Fibroblast of the aortic adventitia (primary cell): ENCODE data around the gene TSPAN14. TPM values are rescaled to one million over a fixed set of nuclear protein-coding genes. Genes with fewer than 3 reads are reported as not detected.

Experiments
- DNase-seq: peaks from one replicate; pipeline ENCODE4 v3.0.0-alpha.2; 2010; ENCODE audit warnings: low read depth
- H3K4me3 ChIP-seq: 2 replicates; pipeline ENCODE4 v1.5.1; 2011; ENCODE audit warnings: low read depth, mild to moderate bottlenecking, control low read depth, low read length, moderate library complexity
- CTCF ChIP-seq: IDR thresholded peaks from 2 replicates; pipeline ENCODE4 v1.5.1; 2011; ENCODE audit warnings: mild to moderate bottlenecking, low read length, control low read depth, inconsistent platforms; ENCODE audit not compliant: insufficient read depth
- total RNA-seq: library from RNA; depleted of rRNA; stranded (reverse); fragments of >200 nt; gene quantifications from 2 replicates; pipeline ENCODE4 v1.2.3, GENCODE V29; 2012; ENCODE audit warnings: low replicate concordance

The TSPAN14 gene
- total RNA-seq, 1 donor: 21.3 TPM

- no peak overlapping the region for H3K4me3 ChIP-seq
- DNase-seq: no peak
- no peak for TF ChIP-seq CTCF
These were observed 115.2 kb downstream of the TSPAN14 start for GRCh38 chr10:80569131-80569895.

GRCh38 chr10:80571352-80571751 is 117.2 kb downstream of the TSPAN14 start:
- TF ChIP-seq CTCF: no peak
- no peak for DNase-seq
- no peak overlapping the region for H3K4me3 ChIP-seq

DNA sequence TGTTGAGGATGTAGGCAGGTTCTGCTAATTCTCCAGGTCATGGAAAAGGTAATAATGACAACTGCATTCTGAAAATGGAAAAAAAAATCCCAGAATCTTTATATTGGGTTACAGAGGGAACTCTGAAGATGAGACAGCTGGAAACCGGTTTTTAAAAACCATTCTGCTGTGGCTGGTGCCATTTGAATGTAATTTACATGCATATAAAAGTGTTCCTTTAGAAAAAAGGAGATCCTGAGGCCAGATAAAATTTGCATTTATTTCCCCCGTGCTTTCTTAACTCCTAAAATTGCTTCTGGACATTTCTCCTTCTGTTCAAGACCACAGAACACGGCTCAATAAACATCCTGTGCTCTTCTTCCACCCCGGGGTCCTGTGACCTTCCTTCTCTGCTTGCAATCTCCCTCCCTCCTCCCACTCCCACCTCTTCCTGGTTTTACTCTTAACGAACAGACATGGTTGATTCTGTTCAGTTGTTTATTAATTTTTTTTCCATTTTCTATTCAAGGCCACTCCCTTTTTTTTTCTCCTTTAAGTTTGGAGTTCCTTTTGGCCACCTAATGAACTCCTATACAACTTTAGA is 125.2 kb downstream of the TSPAN14 start:
- no peak for DNase-seq
- TF ChIP-seq CTCF: no peak
- no peak overlapping the region for H3K4me3 ChIP-seq

DNA sequence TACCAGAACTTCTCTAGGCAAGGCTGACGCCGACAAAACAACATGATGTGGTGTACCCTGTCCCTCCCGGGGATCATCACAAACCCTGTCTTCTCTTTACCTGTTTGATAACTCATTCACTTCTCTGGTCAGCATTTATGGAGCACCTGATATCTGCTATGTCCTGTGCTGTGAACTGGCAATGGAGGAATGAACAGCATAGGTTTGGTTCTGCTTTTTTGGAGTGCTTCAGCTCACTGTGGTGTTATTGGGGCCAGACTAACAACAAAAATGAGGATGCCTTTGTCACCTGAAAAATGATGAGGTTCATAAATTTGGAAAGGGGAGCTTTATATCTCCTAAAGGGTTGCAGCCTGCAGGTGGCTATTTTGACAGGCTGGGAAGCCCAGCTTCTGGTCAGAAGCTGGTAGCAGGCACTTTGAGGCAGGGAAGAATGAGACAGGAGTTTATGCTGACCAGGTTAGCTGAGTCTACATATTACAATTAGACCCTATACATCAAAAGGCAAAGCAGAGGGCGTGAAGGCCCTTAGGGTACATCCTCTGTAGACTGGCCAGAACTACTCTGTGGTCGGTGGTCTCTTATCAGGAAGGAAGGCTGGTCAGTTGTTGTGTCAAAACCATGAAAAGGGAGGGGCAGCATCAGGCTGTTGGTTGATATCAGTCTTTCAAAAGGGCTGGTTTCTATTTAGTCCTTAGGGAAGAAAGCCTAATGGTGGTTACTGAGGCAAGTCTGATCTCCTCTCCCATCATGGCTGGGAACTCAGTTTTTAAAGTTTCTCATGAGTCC is 125.9 kb downstream of the TSPAN14 start:
- TF ChIP-seq CTCF: no peak
- no peak overlapping the region for H3K4me3 ChIP-seq
- DNase-seq: no peak

GRCh38 chr10:80580638-80581468 is 126.7 kb downstream of the TSPAN14 start:
- H3K4me3 ChIP-seq: no peak overlapping the region
- no peak for TF ChIP-seq CTCF

GRCh38 chr10:80581469-80581835 is 127.3 kb downstream of the TSPAN14 start:
- no peak for TF ChIP-seq CTCF
- DNase-seq: no peak
- no peak overlapping the region for H3K4me3 ChIP-seq

More at GRCh38 chr10:80580638-80581468, 126.7 kb downstream of the TSPAN14 start:
- DNase-seq: no peak
